ENCODE results near the gene MPPED2.

GRCh38 chr11:30504468-30504867, 81.7 kb downstream of the MPPED2 start:
- TF ChIP-seq MXI1 (IDR thresholded peaks at IDR 0.05; ENCODE audit: borderline replicate concordance, low read depth, low read length), result no peak
- TF ChIP-seq, protein P1, sequence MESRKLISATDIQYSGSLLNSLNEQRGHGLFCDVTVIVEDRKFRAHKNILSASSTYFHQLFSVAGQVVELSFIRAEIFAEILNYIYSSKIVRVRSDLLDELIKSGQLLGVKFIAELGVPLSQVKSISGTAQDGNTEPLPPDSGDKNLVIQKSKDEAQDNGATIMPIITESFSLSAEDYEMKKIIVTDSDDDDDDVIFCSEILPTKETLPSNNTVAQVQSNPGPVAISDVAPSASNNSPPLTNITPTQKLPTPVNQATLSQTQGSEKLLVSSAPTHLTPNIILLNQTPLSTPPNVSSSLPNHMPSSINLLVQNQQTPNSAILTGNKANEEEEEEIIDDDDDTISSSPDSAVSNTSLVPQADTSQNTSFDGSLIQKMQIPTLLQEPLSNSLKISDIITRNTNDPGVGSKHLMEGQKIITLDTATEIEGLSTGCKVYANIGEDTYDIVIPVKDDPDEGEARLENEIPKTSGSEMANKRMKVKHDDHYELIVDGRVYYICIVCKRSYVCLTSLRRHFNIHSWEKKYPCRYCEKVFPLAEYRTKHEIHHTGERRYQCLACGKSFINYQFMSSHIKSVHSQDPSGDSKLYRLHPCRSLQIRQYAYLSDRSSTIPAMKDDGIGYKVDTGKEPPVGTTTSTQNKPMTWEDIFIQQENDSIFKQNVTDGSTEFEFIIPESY (CRISPR knock-in tag; IDR thresholded peaks at IDR 0.05), result no peak
- TF ChIP-seq RAD51 (IDR thresholded peaks at IDR 0.05; ENCODE audit: borderline replicate concordance), result no peak
- TF ChIP-seq, protein P2, sequence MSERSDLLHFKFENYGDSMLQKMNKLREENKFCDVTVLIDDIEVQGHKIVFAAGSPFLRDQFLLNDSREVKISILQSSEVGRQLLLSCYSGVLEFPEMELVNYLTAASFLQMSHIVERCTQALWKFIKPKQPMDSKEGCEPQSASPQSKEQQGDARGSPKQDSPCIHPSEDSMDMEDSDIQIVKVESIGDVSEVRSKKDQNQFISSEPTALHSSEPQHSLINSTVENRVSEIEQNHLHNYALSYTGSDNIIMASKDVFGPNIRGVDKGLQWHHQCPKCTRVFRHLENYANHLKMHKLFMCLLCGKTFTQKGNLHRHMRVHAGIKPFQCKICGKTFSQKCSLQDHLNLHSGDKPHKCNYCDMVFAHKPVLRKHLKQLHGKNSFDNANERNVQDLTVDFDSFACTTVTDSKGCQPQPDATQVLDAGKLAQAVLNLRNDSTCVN (CRISPR knock-in tag; IDR thresholded peaks at IDR 0.05; ENCODE audit: borderline replicate concordance), result no peak
- no peak for TF ChIP-seq ZNF138 (CRISPR knock-in tag; IDR thresholded peaks at IDR 0.05; ENCODE audit: low read depth)
- TF ChIP-seq, protein P3, sequence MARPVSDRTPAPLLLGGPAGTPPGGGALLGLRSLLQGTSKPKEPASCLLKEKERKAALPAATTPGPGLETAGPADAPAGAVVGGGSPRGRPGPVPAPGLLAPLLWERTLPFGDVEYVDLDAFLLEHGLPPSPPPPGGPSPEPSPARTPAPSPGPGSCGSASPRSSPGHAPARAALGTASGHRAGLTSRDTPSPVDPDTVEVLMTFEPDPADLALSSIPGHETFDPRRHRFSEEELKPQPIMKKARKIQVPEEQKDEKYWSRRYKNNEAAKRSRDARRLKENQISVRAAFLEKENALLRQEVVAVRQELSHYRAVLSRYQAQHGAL (CRISPR knock-in tag; IDR thresholded peaks at IDR 0.05; ENCODE audit: not compliant biosample characterization), result no peak
- no peak for TF ChIP-seq ZNF121 (CRISPR knock-in tag; IDR thresholded peaks at IDR 0.05)
- no peak for TF ChIP-seq RXRB (CRISPR knock-in tag; IDR thresholded peaks at IDR 0.05; ENCODE audit: borderline replicate concordance)
- no peak for TF ChIP-seq CREB1 (IDR thresholded peaks at IDR 0.05)
- no peak for TF ChIP-seq CREB1 (CRISPR knock-in tag; IDR thresholded peaks at IDR 0.05)
